ENCODE results near the gene GHRHR. TPM values are rescaled to one million over a fixed set of nuclear protein-coding genes. Genes with fewer than 3 reads are reported as not detected.

Gene GHRHR
- total RNA-seq, 4 donors from 2014 or later: not detected

GRCh38 chr7:30920584-30921539 is 42.9 kb upstream of the GHRHR start:
- H3K27me3 ChIP-seq: no peaks in the 10 kb centered on the region
- no peak overlapping the region for H3K4me3 ChIP-seq
- H3K27ac ChIP-seq: peak overlapping the region in 3 of 4 donors; percentile 19 to 72 (median 43)
- 62 to 65% methylated on average over 8 to 9 of the region's 9 CpGs for WGBS, 2 donors
- no peaks in the 10 kb centered on the region for H3K9me3 ChIP-seq
- DNase-seq (ENCODE audit: low spot score in 2 of 2): peak in 1 of 2 donors; percentile 9
- H3K36me3 ChIP-seq: peaks cover 0 to 35% (median 0%) of the 10 kb centered on the region in 3 donors
- TF ChIP-seq POLR2A (IDR thresholded peaks at IDR 0.05) (no peak), EP300 (IDR thresholded peaks at IDR 0.05) (no peak), CTCF (IDR thresholded peaks at IDR 0.05) (no peak)
- peaks cover 0 to 55% (median 3%) of the 10 kb centered on the region in 4 donors for H3K4me1 ChIP-seq

- TF ChIP-seq EP300 (IDR thresholded peaks at IDR 0.05): no peak
- no peak for TF ChIP-seq CTCF (IDR thresholded peaks at IDR 0.05)
- no peak for TF ChIP-seq POLR2A (IDR thresholded peaks at IDR 0.05)
- peaks cover 0 to 3% (median 0%) of the 10 kb centered on the region in 4 donors for H3K9me3 ChIP-seq
- peaks cover 0 to 46% (median 3%) of the 10 kb centered on the region in 4 donors for H3K4me1 ChIP-seq
- H3K27me3 ChIP-seq: no peaks in the 10 kb centered on the region
- peaks cover 0 to 44% (median 0%) of the 10 kb centered on the region in 3 donors for H3K36me3 ChIP-seq
- H3K4me3 ChIP-seq: no peak overlapping the region
- H3K27ac ChIP-seq: peak overlapping the region in 2 of 4 donors; percentile 43 to 72
- peak in 1 of 2 donors; percentile 5 for DNase-seq (ENCODE audit: low spot score in 2 of 2)
- WGBS, 2 donors: 83 to 86% methylated on average over 13 to 19 of the region's 19 CpGs
Measured at GRCh38 chr7:30921540-30922401, 42.0 kb upstream of the GHRHR start.

GRCh38 chr7:30922596-30922995 is 41.2 kb upstream of the GHRHR start:
- TF ChIP-seq POLR2A (IDR thresholded peaks at IDR 0.05): no peak
- H3K4me1 ChIP-seq: peaks cover 0 to 40% (median 3%) of the 10 kb centered on the region in 4 donors
- peaks cover 0 to 12% (median 0%) of the 10 kb centered on the region in 4 donors for H3K9me3 ChIP-seq
- H3K27ac ChIP-seq: peak overlapping the region in 2 of 4 donors; percentile 43 to 72
- peak in 1 of 2 donors; percentile 1 for DNase-seq (ENCODE audit: low spot score in 2 of 2)
- 93 to 98% methylated on average over 9 of the region's 9 CpGs for WGBS, 2 donors
- H3K36me3 ChIP-seq: peaks cover 0 to 49% (median 0%) of the 10 kb centered on the region in 3 donors
- no peak overlapping the region for H3K4me3 ChIP-seq
- no peaks in the 10 kb centered on the region for H3K27me3 ChIP-seq

- WGBS, 2 donors: 91 to 93% methylated on average over 19 of the region's 19 CpGs
- no peaks in the 10 kb centered on the region for H3K27me3 ChIP-seq
- H3K9me3 ChIP-seq: peaks cover 0 to 12% (median 0%) of the 10 kb centered on the region in 4 donors
- H3K36me3 ChIP-seq: peaks cover 0 to 49% (median 0%) of the 10 kb centered on the region in 3 donors
- H3K4me3 ChIP-seq: no peak overlapping the region
- no peak overlapping the region for H3K27ac ChIP-seq
- DNase-seq (ENCODE audit: low spot score in 2 of 2): peak; percentile 3
- peaks cover 0 to 34% (median 2%) of the 10 kb centered on the region in 4 donors for H3K4me1 ChIP-seq
- TF ChIP-seq CTCF (IDR thresholded peaks at IDR 0.05) (no peak), EP300 (IDR thresholded peaks at IDR 0.05) (no peak), POLR2A (IDR thresholded peaks at IDR 0.05) (no peak)
Measured at GRCh38 chr7:30923009-30923773, 40.6 kb upstream of the GHRHR start.
